ENCODE data around the gene STK24.

Gene STK24

DNA sequence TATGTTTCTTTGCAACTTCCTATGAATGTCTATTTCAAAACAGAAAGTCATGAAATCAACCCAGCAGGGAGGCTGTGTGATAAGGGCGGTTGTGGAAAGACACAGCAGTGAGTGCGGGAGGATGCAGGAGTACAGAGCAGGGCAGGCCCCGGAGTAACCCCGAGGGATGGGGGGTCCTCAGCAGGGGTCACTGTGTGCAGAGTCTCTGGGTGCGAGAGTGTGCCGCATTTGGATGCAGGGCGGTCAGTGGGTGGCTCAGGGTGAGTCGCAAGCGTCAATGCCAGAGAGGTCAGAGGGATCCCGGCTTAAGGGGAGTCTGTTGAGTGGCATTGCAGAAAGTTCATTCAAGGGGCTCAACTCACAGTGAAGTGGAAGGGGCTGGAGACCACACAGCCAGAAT, 147.8 kb downstream of the STK24 start:
- H3K27ac ChIP-seq = no peak overlapping the region
- TF ChIP-seq EZH2 (IDR thresholded peaks at IDR 0.05) = no peak
- TF ChIP-seq FOXP2 (optimal IDR thresholded peaks at IDR 0.05; ENCODE audit: control extremely low read depth, extremely low read length, insufficient read depth) = no peak
- TF ChIP-seq POLR2AphosphoS5 (IDR thresholded peaks at IDR 0.05; ENCODE audit: borderline replicate concordance, low read depth, low read length) = no peak
- no peak for DNase-seq (ENCODE audit: low read depth, low spot score)

DNA sequence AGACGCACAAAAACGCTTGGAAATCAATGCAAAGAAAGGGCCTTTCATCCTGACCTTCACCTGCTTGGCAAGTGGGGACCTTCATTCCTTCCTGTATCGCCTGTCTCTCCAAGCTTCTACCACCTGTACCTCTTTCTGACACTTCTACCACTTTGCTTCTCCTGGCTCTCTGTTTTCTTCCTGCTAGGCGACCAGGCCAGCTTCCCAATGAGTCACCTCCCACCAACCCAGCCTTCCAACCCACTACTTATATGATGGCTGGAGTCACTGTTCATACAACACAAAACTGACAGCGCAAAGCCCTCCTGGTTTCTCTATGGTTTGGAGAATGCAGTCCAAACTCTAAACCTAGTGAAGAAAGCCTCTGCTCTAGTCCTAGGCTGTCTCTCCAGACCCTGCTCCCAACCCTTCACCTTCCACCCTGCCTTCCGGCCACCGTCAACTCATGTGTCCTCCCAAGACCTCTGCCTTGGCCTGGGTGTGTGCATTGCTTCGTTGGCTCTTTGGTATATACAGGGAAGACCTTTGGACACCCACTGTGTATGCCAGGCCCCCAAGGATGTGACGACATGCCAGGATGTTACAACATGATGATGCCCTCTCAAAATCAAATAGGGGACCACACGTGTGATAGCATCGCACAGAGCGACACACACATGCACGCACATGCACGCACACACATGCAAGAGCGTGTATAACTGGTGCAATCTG, 148.5 kb downstream of the STK24 start:
- Histone ChIP-seq H3K36me3 (ENCODE audit: insufficient read depth, low read length) (peaks cover 13% of the 10 kb centered on the region), H3K9me3 (ENCODE audit: low read depth, low read length) (no peaks in the 10 kb centered on the region), H3K9ac (ENCODE audit: insufficient read length) (no peak overlapping the region), H3K27ac (no peak overlapping the region), H3K4me3 (no peak overlapping the region)
- no peak for DNase-seq (ENCODE audit: low read depth, low spot score)
- TF ChIP-seq POLR2AphosphoS5 (IDR thresholded peaks at IDR 0.05; ENCODE audit: borderline replicate concordance, low read depth, low read length) (no peak), EZH2 (IDR thresholded peaks at IDR 0.05) (no peak), FOXP2 (optimal IDR thresholded peaks at IDR 0.05; ENCODE audit: control extremely low read depth, extremely low read length, insufficient read depth) (no peak)

More for the DNA sequence above, 147.8 kb downstream of the STK24 start:
- H3K9ac ChIP-seq (ENCODE audit: insufficient read length) = no peak overlapping the region
- H3K4me3 ChIP-seq = no peak overlapping the region
- no peaks in the 10 kb centered on the region for H3K9me3 ChIP-seq (ENCODE audit: low read depth, low read length)
- H3K36me3 ChIP-seq (ENCODE audit: insufficient read depth, low read length) = peaks cover 13% of the 10 kb centered on the region

DNA sequence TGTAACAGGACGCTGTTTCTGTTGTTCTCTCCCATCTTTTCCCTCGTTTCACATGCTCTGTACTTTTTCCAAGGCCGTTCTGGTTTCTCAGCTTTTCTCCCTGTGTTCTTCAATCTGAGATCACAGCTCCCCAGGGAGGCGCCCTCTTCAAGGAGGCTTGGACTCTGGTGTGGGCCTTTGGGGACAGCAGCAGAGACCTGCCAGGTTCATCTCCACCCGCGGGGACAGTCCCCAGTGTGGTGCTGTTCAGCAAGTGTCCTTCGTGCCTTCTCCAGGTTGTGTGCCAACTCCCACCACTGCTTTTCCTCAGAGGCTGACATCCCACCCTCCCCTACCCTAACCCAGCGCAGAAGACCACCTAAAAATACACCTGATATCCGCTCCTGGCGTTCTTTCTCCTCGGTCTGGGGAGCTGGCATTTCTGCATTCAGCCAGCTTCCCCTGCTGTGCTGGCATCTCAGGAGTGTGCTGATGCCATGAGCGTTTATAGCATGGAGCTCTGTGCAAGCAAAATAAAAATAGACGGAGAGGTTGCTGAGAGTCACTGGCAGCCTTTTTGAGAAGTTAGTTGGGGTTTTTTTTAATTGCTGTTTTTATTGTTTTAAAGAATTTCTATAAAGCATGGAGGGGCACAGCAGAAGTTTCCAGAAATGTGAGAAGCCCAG, 149.4 kb downstream of the STK24 start:
- Histone ChIP-seq H3K27ac (no peak overlapping the region), H3K9me3 (ENCODE audit: low read depth, low read length) (no peaks in the 10 kb centered on the region), H3K36me3 (ENCODE audit: insufficient read depth, low read length) (peaks cover 13% of the 10 kb centered on the region), H3K4me3 (no peak overlapping the region), H3K9ac (ENCODE audit: insufficient read length) (no peak overlapping the region)
- no peak for DNase-seq (ENCODE audit: low read depth, low spot score)
- no peak for TF ChIP-seq POLR2AphosphoS5 (IDR thresholded peaks at IDR 0.05; ENCODE audit: borderline replicate concordance, low read depth, low read length)
- no peak for TF ChIP-seq FOXP2 (optimal IDR thresholded peaks at IDR 0.05; ENCODE audit: control extremely low read depth, extremely low read length, insufficient read depth)
- TF ChIP-seq EZH2 (IDR thresholded peaks at IDR 0.05) = no peak

DNA sequence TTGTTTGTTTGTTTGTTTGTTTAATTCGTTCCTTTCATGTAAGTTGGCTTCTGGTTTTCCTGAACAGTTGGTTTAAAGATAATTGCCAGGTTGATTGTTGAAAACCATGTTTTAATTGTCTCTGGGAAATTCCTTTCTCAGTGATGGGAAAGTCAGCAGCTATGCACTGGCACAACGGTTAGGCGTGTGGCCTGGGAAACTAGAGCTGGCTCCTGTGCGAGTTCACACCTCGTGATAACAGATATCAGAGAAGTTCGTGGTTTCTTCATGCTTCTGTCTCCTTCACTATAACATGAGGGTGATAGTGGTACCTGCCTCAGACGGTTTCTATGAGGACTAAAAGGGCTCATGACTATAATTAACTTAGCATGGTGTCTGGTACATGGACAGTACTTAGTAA, 153.5 kb downstream of the STK24 start:
- no peak overlapping the region for H3K9ac ChIP-seq (ENCODE audit: insufficient read length)
- H3K27ac ChIP-seq = no peak overlapping the region
- no peak for DNase-seq (ENCODE audit: low read depth, low spot score)
- TF ChIP-seq FOXP2 (optimal IDR thresholded peaks at IDR 0.05; ENCODE audit: control extremely low read depth, extremely low read length, insufficient read depth) (no peak), EZH2 (IDR thresholded peaks at IDR 0.05) (no peak), POLR2AphosphoS5 (IDR thresholded peaks at IDR 0.05; ENCODE audit: borderline replicate concordance, low read depth, low read length) (no peak)
- H3K4me3 ChIP-seq = no peak overlapping the region
- H3K36me3 ChIP-seq (ENCODE audit: insufficient read depth, low read length) = peaks cover 13% of the 10 kb centered on the region
- H3K9me3 ChIP-seq (ENCODE audit: low read depth, low read length) = no peaks in the 10 kb centered on the region

DNA sequence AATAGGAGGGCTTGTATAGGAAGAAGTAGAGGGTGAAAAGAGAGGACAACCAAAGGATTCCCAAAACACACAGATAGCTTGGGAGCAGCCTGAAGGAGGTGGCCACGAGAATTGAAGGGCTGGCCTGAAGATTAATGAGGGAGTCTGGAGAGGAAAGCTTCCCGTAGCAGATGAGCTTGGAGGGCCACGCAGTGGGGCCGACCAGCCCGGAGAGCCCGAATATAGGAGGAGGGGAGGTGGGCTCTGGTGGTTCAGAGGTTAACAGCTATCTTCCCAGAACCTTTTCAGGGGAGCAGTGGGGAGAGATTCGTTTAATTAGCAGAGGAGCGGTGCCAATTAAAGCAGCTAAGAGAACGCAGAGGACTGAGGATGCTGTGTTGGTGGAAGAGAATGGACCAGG, 154.9 kb downstream of the STK24 start:
- Histone ChIP-seq H3K4me3 (no peak overlapping the region), H3K9ac (ENCODE audit: insufficient read length) (no peak overlapping the region), H3K36me3 (ENCODE audit: insufficient read depth, low read length) (peaks cover 13% of the 10 kb centered on the region), H3K9me3 (ENCODE audit: low read depth, low read length) (no peaks in the 10 kb centered on the region), H3K27ac (no peak overlapping the region)
- no peak for TF ChIP-seq POLR2AphosphoS5 (IDR thresholded peaks at IDR 0.05; ENCODE audit: borderline replicate concordance, low read depth, low read length)
- DNase-seq (ENCODE audit: low read depth, low spot score) = no peak

DNA sequence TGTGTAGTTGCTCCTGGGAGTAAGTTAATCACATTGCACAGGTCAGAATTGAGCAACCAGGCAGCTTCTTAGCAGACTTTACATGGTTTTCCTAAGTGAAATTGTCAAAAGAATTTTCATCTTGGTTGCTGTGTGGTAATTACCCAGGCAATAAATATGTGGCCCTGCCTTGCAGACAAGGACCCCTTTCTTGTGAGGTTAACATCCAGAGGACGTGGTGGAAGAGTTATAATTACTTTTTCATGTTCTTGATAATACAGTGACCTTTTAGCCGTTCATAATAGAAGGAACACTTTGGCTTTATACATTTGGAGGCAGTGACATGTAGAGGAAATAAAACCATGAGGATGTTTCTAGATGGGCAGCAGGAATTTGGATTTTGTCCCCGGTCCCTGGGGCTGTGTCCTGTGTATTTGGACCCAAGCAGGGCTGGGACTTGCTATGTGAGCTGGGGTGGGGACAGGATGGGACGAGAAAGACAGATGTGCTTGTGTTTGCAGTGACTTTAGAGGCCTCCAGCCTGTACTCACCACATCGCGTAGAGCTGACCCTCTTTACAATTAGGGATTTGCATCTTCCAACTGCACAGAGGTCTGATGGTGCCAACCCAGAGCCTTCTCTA, 156.2 kb downstream of the STK24 start:
- no peak overlapping the region for H3K27ac ChIP-seq
- H3K36me3 ChIP-seq (ENCODE audit: insufficient read depth, low read length) = peaks cover 20% of the 10 kb centered on the region
- no peak overlapping the region for H3K4me3 ChIP-seq
- no peak for TF ChIP-seq FOXP2 (optimal IDR thresholded peaks at IDR 0.05; ENCODE audit: control extremely low read depth, extremely low read length, insufficient read depth)
- no peak for TF ChIP-seq EZH2 (IDR thresholded peaks at IDR 0.05)
- TF ChIP-seq POLR2AphosphoS5 (IDR thresholded peaks at IDR 0.05; ENCODE audit: borderline replicate concordance, low read depth, low read length) = no peak
- no peaks in the 10 kb centered on the region for H3K9me3 ChIP-seq (ENCODE audit: low read depth, low read length)
- no peak for DNase-seq (ENCODE audit: low read depth, low spot score)
- H3K9ac ChIP-seq (ENCODE audit: insufficient read length) = no peak overlapping the region

DNA sequence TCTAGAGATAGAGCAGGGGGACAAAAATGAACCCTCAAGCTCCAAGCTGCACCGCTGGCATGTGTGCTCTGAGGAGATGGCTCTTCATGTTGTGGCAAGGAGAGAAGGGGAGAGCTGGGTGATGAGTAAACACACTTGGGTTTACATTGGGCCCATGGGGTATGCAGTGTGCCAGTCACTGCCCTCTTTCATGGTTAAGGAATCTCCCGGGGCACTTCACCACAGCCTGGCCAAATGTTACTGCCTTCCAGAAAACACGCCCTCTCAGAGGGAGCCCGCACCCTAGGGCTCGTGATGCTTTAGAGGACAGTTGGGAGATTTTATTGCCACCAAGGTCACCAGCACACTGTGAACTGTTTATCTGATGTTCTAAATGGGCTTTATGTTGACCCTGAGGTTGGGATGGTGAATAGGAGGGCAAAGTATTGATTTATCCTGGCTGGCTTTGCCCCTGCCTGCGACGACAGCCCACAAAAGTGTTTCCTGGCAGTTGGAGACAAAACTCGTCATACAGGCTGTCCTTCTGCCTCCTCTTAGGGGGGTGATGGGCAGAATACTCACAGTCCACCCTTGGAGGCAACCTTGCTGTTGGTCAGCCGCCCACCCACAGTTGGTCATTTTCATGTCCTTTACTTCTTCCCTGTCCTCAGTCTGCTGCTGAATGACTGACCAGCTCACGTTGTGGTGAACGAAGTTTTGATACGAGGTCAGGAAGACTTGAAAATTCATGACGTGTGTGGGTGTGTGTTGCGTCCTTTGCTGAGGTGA, 156.9 kb downstream of the STK24 start:
- peaks cover 21% of the 10 kb centered on the region; the same call in 1 of the 2 replicates for H3K36me3 ChIP-seq (ENCODE audit: insufficient read depth, low read length)
- no peak overlapping the region for H3K4me3 ChIP-seq
- DNase-seq (ENCODE audit: low read depth, low spot score) = no peak
- H3K9ac ChIP-seq (ENCODE audit: insufficient read length) = no peak overlapping the region
- H3K27ac ChIP-seq = no peak overlapping the region
- H3K9me3 ChIP-seq (ENCODE audit: low read depth, low read length) = no peaks in the 10 kb centered on the region
- TF ChIP-seq FOXP2 (optimal IDR thresholded peaks at IDR 0.05; ENCODE audit: control extremely low read depth, extremely low read length, insufficient read depth) (no peak), EZH2 (IDR thresholded peaks at IDR 0.05) (no peak), POLR2AphosphoS5 (IDR thresholded peaks at IDR 0.05; ENCODE audit: borderline replicate concordance, low read depth, low read length) (no peak)

DNA sequence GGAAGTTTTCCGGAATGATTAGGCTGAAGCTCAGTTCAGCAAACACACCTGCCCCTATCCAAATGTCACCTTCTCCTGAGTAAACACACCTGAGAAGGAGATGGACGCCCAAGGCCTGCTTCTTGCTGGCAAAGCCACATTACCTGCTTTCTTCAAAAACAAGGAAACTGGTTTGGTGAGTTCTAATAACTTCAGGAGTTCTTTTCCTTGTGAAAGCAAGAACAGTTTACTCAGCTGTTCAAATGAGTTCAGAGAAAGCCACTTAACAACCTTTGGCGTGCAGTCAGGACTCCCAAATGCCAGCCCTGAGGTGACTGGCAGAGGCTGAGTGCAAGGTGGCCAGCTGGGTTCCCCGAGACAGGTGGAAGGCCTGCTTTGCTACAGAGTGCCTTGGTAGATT, 160.5 kb downstream of the STK24 start:
- H3K4me3 ChIP-seq = no peak overlapping the region
- peaks cover 23% of the 10 kb centered on the region for H3K36me3 ChIP-seq (ENCODE audit: insufficient read depth, low read length)
- TF ChIP-seq FOXP2 (optimal IDR thresholded peaks at IDR 0.05; ENCODE audit: control extremely low read depth, extremely low read length, insufficient read depth) = no peak
- TF ChIP-seq EZH2 (IDR thresholded peaks at IDR 0.05) = no peak
- H3K27ac ChIP-seq = no peak overlapping the region
- no peaks in the 10 kb centered on the region for H3K9me3 ChIP-seq (ENCODE audit: low read depth, low read length)
- no peak overlapping the region for H3K9ac ChIP-seq (ENCODE audit: insufficient read length)
- DNase-seq (ENCODE audit: low read depth, low spot score) = no peak
